GM19397 (cell line): ENCODE measurements around the gene PPWD1.
"Not testable (repeated sequence)": the region's sequence is repeated elsewhere in the genome, so short reads cannot be mapped to it uniquely, and the experiment has no call there.

ENCODE experiments used
- ATAC-seq: cut with Tn5 transposase; IDR thresholded peaks from one replicate; pipeline ENCODE4 v1.9.1; 2021; ENCODE audit warnings: mild to moderate bottlenecking, moderate library complexity; ENCODE audit not compliant: unreplicated experiment

Gene PPWD1

DNA sequence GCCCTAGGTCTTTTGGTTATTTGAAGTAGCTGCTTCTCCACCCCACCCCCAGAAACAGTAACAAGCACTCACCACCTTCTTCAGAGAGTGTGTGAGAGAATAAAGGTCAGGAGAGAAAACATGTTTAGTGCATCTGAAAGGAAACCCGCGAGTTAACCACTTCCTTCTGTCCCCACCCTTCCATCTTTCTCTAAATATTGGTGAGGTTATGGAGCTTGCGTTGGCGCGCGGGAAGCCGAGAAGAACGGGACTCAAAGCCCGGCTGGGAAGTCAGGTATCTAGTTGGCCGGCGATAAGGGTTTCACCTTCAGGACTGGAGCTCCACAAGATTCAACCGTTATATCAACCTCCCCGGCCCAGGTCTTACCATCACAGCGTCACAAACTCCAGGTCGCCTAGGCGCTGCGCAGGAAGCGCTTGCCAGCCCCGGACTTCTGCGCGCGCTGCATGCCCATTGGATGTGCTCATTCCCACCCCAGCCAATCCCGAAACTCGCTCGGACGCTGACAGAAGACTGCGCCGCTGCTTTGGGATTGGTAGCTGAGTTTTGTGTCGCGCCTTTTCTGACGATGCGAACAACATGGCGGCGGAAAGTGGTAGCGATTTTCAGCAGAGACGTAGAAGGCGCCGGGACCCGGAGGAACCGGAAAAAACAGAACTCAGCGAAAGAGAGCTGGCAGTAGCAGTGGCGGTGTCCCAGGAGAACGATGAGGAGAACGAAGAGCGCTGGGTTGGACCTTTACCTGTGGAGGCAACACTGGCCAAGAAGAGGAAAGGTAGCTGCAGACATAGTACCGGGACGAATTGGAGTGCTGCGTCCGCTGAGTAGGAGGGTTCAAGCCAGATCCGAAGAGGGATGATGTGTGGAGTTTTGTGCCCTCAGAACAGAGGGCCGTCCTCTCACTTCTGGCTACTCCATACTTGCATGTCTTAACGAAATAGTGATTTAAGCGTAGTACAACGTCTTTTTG is at the start of gene PPWD1, which contains the start of gene CENPK:
TSS of gene PPWD1 (plus strand) at position 566 of the 971 bp plus-strand sequence. CDS start at position 581, 15 bp downstream.
TSS of gene CENPK (minus strand) at position 438 of the 971 bp plus-strand sequence. CDS start 8,261 bp downstream, outside the sequence.
- ATAC-seq, result peak; percentile 100

- ATAC-seq, result no peak
Observed at GRCh38 chr5:65525726-65526125, 37.4 kb upstream of the PPWD1 start.

DNA sequence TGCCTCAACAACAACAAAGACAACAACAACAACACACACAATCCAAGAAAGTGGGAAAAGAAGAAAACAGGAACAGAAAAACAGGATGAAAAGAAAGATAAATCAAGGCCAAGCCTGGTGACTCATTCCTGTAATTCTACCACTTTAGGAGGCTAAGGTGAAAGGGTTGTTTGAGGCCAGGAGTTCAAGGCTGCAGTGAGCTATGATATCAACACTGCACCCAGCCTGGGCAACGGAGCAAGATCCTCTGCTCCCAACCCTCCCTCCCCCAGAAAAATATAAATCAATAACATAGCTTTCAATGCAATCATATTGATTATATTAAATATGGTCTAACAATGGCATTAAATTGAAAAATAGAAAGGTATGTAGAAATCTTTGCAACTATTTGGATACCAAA is 32.2 kb upstream of the PPWD1 start:
- ATAC-seq, result no peak

DNA sequence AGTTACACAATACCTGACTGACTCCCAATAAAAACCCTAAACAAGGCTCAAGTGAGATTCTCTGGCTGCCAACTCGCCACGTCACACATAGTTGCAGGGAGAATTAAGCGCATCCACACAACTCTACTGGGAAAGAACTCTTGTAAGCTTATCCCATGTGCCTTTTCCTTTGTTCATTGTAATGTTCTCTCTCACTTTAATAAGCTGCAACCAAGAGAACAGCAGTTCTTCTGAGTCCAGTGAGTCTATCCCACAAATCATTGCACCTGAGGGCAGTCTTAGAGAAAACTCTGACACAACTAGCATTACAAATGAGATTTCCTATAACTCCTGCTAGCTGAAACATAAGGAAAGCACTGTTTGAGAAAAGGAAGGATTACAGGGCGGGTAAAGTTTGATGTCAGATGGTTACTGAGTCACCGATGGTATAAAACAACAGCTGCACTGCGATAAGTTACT is 27.5 kb upstream of the PPWD1 start:
- ATAC-seq, result no peak

DNA sequence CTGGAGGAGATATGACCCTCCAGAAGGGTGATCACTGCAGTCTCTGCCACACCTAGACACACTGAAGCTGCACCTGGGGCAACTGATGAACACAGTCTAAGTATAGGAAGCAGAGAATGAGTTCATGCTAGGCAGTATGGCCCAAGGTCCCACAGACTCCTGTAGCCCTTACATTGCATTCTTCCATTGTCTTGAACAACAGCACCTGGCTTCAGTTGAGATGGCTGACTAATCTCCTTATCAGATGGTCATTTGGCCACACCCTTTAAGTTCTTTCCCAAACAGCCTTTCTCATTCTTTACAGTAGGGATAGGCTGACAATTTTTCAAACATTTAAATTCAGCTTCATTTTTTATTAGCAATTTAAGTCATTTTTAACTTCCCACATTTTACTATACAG is 23.3 kb upstream of the PPWD1 start:
- ATAC-seq, result no peak

GRCh38 chr5:65544473-65544872 is 18.6 kb upstream of the PPWD1 start:
- ATAC-seq, result no peak

DNA sequence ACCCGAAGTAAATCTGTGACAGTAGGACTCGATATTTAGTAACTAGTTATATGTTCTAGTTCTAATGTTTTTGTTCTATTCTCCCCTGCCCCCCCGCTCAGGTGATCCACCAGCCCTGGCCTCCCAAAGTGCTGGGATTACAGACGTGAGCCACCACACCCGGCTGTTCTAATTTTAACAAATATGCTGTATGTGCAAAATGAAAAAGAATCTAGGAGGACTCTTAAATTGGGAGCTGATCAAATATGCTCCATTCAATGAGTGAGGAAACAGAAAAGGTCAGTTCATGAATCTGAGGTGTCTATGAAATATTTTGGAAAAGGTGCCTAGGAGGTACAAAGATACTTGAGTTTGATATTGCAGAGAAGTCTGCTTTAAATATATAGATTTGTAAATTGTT is 17.0 kb upstream of the PPWD1 start:
- ATAC-seq, result no peak

DNA sequence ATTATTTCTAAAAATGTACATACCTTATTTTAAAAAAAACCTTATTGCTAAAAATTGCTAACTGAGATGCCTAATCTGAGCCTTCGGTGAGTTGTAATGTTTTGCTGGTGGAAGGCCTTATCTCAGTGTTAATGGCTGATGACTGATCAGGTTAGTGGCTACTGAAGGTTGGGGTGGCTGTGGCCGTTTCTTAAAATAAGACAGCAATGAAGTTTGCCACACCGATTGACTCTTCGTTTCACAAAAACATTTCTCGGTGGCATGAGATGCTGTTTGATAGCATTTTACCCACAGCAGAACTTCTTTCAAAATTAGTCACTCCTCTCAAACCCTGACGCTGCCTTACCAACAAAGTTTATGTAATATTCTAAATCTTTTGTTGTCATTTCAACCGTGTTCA is 14.8 kb upstream of the PPWD1 start:
- ATAC-seq, result no peak

DNA sequence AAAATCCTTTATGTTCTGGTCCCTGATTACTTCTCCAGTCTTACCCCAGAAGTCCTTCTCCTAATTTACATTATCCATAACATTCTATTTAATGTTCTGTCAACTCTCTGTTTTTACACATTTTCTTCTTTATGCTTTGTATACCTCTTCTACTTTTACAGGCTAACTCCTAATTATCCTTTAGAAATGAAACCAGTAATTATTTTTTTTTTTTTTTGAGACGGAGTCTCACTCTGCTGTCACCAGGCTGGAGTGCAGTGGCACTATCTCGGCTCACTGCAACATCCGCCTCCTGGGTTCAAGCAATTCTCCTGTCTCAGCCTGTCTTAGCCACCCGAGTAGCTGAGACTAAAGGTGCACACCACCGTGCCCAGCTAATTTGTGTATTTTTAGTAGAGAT is 9.2 kb upstream of the PPWD1 start:
- ATAC-seq, result no peak

DNA sequence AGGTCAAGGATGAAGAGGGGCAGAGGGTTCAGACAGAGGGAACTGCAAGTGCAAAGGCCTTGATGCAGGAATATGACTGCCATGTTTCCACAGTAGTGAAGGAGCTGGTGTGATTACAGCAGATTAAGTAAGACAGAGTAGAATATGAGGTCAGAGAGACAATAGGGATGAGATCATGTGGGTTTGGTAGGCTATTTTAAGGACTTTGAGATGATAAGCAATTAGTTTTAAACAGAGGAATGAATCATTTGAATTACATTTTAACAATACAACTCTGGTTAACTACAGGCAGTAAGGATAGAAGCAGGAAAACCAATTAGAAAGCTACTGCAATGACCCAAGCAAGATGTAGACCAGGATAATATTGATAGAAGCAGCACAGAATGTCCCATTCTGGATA is 7.8 kb upstream of the PPWD1 start:
- no peak for ATAC-seq

GRCh38 chr5:65556181-65556580 is 6.9 kb upstream of the PPWD1 start:
- ATAC-seq, result no peak

GRCh38 chr5:65556718-65557117 is 6.4 kb upstream of the PPWD1 start:
- no peak for ATAC-seq

DNA sequence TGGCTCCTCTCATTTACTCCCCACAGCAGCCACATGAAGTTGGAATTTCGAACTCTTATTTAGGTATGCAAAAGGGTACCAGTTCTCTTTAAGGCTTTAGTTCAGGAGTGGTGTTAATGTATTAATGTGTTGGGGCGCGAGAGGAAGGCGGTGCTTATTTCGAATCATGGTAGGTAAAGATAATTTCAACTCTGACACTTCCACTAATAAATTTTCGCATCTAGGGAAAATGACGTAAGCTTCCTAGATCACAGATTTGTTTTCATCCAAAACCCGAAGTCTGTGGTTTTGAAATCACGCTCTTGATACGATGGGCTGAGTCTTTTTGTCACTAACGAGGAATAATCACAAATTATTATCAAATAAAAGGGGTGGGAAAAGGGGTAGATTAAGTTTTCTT is 681 bp downstream of the PPWD1 start:
- no peak for ATAC-seq

DNA sequence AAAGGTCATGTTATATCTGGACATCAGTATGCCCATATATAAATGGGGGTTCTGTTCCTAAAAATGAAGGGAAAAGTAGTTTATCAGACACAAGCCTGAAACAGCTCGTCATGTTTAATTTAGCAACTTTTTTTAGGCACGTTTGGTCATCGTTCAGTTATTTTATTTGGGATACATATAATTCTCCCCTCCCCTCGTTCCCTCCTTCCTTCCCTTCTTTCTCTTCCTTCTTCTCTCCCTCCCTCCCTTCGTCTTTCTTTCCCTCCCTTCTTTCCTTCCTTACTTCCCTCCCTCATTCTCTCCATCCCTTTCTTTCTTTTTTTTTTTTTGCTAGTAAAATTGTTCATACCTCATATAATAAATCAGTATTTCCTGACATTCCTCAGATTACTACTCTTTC is 3.4 kb downstream of the PPWD1 start:
- no peak for ATAC-seq

- ATAC-seq, result no peak
Observed at GRCh38 chr5:65570598-65571226, 7.6 kb downstream of the PPWD1 start.

- no peak for ATAC-seq
Observed at GRCh38 chr5:65577141-65577540, 14.0 kb downstream of the PPWD1 start.

- ATAC-seq, result no peak
Observed at GRCh38 chr5:65588694-65589093, 25.6 kb downstream of the PPWD1 start.

GRCh38 chr5:65601761-65602160 is 38.7 kb downstream of the PPWD1 start:
- not testable (repeated sequence) for ATAC-seq

DNA sequence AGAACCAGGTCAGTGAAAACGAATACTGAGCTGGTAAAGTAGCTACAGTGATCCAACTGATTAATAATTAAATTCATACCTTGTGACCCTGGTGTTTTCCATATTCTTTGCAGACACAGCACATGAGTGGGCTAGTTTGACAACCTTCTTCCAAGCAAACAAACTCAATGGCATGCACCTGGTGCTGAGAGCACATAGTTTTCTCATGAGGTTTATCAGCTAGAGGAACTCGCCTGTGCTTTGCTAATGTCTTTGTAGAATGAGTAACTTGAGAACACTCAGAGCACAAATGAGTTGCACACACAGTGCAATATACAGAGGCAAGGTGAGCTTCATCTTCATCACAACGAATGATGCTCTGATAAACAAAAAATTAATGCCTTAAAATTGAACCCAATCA is 48.4 kb downstream of the PPWD1 start:
- no peak for ATAC-seq

GRCh38 chr5:65612298-65612907 is 49.3 kb downstream of the PPWD1 start:
- ATAC-seq, result no peak

- no peak for ATAC-seq
Observed at GRCh38 chr5:65620021-65620420, 56.9 kb downstream of the PPWD1 start.
